ENCODE results near the gene BRMS1. TPM values are rescaled to one million over a fixed set of nuclear protein-coding genes. Genes with fewer than 3 reads are reported as not detected.
"Not testable (repeated sequence)": the region's sequence is repeated elsewhere in the genome, so short reads cannot be mapped to it uniquely, and the experiment has no call there.

The BRMS1 gene
- total RNA-seq, 2 experiments from 2014 or later, result 47.5 to 48.8 TPM

DNA sequence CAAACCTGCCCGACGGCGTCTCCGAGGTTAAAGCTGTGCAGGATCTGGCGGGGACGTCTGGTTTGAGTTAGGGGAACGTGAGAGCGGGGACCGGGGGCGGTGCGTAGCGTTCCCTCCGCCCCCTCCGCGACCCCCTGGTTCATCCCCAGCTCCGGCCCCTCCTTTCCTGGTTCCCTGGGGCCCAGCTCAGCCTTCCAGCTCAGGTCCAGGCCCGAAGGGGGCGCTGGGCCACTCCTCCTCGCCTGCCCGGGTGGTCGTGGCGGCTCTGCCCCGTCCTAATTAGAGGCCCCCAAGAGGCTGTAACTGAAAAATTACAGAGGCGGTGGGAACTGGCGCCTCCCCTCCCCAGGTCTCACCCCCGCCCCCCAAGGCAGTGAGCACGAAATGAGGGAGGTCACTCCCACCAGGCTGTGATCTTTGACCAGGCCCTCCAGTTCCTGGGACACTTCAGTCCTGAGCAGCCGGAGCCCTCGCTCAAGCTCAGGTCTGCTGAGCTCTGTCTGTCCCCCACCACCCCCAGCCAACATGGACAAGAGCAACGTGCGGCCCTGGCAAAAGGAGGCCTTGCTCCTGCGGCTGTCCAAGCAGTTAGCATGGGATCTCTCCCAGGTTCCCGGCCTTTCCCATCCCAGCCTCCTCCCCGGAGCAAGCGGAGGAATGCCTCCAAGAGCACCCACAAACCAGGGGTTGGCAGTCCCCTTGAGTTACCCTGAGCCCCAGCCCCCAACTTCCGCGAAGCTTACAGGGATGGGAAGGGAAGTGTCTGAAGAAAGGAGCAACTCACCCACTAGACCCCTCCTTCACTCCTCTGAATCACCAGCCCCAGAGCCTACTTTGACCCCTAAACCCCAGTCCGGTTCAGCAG lies 31.4 kb downstream of the BRMS1 start:
- H3K27ac Mint-ChIP-seq, result peak overlapping the region; percentile 94
- H3K36me3 Mint-ChIP-seq, result no peaks in the 10 kb centered on the region
- H3K9me3 Mint-ChIP-seq, result peaks cover under 1% of the 10 kb centered on the region
- peak overlapping the region; percentile 88 for H3K4me3 Mint-ChIP-seq
- DNase-seq, result no peak
- no peaks in the 10 kb centered on the region for H3K27me3 Mint-ChIP-seq
- peaks cover 44% of the 10 kb centered on the region for H3K4me1 Mint-ChIP-seq

DNA sequence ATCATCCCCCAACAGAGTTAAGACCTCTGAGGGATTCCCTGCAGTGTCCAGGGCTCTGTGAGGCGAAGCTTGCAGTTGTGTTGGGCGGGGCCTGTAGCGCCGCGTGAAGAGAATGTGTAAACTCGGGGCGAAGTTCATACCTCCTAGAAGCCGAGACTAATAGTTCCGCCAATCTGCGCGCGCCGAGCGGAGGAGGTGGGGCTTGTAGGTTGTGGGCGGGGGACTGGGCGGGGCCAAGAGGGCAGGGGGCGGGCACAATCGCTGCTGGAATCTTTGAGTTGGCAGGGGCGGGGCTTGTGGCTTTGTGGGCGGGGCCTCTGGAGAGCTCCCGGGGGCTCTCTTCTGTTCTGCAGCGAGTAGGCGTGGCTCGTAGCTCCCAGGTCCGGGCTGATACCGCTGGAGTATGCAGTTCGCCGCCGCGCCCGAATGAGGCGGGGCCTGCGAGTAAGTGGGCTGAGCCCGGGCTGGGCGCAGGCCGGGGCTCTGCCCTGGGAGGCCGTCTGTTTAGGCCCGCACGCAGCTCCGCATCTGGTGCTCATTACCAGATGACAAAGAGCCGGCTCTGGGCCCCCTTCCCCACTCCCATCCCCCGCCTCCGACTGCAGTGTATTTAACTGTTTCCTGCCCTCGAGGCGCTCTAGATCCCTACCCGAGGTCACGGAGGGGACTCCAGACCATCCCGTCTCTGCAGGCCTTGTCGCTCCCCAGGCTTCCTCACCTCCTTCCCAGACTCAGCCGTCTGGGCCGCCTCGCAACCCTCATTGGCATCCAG lies 32.2 kb downstream of the BRMS1 start:
- peak; percentile 98 for DNase-seq
- Mint-ChIP-seq H3K4me3 (peak overlapping the region; percentile 88), H3K27ac (peak overlapping the region; percentile 94), H3K9me3 (no peaks in the 10 kb centered on the region), H3K4me1 (peaks cover 36% of the 10 kb centered on the region), H3K27me3 (no peaks in the 10 kb centered on the region), H3K36me3 (no peaks in the 10 kb centered on the region)

DNA sequence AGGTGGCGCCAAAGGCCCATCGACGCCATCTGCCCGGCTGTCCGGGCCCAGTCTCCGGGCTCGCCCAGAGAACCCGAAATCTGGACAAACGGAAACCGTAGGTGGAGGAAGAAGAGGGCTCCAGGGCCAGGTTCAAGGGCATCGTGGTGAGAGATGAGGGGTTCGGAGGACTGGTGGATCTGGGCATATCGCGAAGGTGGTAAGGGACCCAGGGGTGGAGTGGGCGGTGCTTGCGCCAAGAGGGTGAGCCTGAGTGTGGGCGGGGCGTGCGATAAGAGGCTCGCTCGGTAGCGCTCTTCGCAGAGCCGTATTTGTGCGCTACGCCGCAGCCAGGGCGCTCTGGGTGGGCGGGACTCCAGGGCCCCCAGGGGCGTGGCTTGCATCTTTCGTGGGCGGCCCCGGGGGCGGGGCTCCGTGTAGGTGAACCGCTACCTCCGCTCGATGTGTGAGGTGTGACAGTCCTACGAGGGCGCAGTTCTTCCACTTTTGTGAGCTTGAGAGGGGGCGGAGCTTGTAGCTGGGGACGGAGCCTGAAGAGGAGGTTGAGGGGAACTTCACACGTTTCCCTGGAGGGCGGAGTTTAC lies 32.8 kb downstream of the BRMS1 start:
- Mint-ChIP-seq H3K9me3 (no peaks in the 10 kb centered on the region), H3K4me3 (peak overlapping the region; percentile 88), H3K27me3 (no peaks in the 10 kb centered on the region), H3K4me1 (peaks cover 30% of the 10 kb centered on the region), H3K36me3 (no peaks in the 10 kb centered on the region), H3K27ac (peak overlapping the region; percentile 94)
- peak; percentile 97 for DNase-seq

DNA sequence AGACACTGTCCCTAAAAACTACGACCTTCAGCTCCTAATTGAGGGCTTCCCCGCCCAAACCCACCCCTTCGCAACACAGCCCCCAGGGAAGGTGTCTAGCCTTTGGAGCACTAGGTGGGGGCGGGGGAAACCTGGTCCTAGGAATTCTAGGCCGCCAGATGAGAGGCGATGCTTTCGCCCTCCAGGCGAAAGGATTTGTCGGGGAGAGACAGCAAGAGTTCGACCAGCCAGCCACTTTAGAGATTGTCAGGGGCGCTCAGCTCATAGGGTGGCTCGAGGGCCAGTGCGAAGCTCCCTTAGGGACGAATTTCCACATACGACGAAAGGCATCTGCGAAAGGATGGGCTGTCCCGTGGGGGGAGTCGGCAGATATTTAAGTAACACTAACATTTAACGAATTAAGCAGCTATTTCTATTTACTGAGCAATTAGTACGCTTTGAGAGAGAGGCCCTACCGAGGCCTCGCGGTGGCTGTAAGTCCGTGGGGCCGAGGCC lies 33.4 kb downstream of the BRMS1 start:
- no peaks in the 10 kb centered on the region for H3K36me3 Mint-ChIP-seq
- no peak for DNase-seq
- H3K27ac Mint-ChIP-seq, result peak overlapping the region; percentile 94
- peak overlapping the region; percentile 88 for H3K4me3 Mint-ChIP-seq
- H3K4me1 Mint-ChIP-seq, result peaks cover 30% of the 10 kb centered on the region
- no peaks in the 10 kb centered on the region for H3K27me3 Mint-ChIP-seq
- H3K9me3 Mint-ChIP-seq, result no peaks in the 10 kb centered on the region

DNA sequence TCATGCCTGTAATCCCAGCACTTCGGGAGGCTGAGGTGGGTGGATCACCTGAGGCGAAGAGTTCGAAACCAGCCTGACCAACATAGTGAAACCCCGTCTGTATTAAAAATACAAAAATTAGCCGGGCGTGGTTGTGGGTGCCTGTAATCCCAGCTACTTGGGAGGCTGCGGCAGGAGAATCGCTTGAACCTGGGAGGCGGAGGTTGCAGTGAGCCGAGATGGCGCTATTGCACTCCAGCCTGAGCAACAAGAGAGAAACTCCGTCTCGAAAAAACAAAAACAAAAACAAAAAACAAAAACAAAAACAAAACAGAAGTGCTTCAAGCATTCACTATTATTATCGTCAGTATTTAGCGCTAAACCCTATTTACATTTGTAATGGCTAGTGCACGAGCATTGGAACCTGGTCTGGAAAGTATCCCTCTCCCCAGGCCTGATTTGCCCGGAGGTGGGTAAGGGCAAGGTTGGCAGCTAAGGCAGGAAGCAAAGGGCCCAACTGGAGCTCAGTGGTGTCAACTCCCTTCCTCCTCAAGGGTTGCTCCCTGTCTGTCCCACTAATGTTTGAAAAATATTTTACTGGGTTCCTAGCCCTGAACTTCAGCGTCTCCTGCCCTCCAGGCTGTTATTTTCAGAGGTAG lies 34.0 kb downstream of the BRMS1 start:
- not testable (repeated sequence) for H3K9me3 Mint-ChIP-seq, H3K36me3 Mint-ChIP-seq, H3K4me3 Mint-ChIP-seq, DNase-seq, H3K27ac Mint-ChIP-seq, H3K27me3 Mint-ChIP-seq
- H3K4me1 Mint-ChIP-seq, result peaks cover 27% of the 10 kb centered on the region

DNA sequence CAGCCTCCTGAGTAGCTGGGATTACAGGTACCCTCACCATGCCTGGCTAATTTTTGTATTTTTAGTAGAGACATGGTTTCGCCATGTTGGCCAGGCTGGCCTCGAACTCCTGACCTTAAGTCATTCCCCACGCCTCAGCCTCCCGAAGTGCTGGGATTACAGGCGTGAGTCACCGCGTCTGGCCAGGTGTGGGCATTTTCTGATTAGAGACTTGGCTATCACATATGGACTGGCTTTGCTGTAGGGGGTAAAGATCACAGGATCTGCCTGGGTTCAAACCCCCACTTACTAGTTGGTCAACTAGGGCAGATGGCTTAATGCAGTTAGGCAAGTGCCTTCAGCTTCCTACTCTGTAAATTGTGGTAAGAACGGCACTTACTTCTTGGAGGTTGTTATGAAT lies 34.6 kb downstream of the BRMS1 start:
- Mint-ChIP-seq H3K4me1 (peaks cover 22% of the 10 kb centered on the region), H3K27me3 (no peaks in the 10 kb centered on the region), H3K4me3 (no peak overlapping the region)

DNA sequence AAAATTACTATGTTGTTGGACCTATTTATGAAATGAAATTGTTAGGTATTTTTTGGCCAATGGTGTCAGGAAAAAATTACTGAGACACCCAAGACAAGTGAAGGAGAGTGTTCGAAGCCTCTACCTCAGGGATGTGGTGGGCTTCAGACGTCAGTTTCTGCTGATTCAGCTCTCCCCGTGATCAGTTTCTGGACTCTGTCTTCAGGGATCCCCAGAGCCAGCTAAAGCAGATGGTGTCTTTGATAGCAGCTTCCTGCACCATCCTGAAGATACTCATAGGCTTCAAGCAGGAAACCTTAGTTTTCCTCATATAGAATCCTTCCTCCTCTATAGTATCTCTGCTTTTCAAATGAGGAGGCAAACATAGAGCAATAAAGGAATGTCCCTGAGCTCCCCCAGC lies 35.4 kb downstream of the BRMS1 start:
- Mint-ChIP-seq H3K27me3 (no peaks in the 10 kb centered on the region), H3K4me3 (no peak overlapping the region), H3K4me1 (peaks cover 15% of the 10 kb centered on the region), H3K9me3 (no peaks in the 10 kb centered on the region), H3K27ac (no peak overlapping the region), H3K36me3 (no peaks in the 10 kb centered on the region)
- DNase-seq, result no peak

More for the DNA sequence above, 34.6 kb downstream of the BRMS1 start:
- no peaks in the 10 kb centered on the region for H3K9me3 Mint-ChIP-seq
- DNase-seq, result no peak
- no peak overlapping the region for H3K27ac Mint-ChIP-seq
- H3K36me3 Mint-ChIP-seq, result no peaks in the 10 kb centered on the region

DNA sequence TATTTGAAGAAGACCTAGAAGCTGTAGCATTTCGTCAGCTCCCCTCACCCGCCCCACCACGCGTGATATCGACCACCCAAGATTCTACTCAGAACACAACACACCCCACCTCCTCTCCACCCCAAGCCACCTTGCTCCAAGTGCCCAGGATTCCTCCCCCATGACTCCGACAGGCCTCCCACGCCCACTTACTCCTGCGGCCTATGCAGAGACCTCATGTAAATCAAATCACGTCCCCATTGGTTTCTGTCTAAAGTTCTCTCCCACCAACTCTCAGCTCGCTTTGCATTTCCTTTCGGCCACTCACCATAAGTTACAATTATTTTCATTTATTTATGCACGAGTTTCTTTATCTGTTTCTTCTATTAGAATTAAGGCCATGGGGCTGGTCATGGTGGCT lies 42.2 kb downstream of the BRMS1 start:
- Mint-ChIP-seq H3K4me3 (no peak overlapping the region), H3K36me3 (no peaks in the 10 kb centered on the region), H3K27me3 (no peaks in the 10 kb centered on the region), H3K9me3 (no peaks in the 10 kb centered on the region), H3K4me1 (no peaks in the 10 kb centered on the region), H3K27ac (no peak overlapping the region)
- DNase-seq, result no peak

DNA sequence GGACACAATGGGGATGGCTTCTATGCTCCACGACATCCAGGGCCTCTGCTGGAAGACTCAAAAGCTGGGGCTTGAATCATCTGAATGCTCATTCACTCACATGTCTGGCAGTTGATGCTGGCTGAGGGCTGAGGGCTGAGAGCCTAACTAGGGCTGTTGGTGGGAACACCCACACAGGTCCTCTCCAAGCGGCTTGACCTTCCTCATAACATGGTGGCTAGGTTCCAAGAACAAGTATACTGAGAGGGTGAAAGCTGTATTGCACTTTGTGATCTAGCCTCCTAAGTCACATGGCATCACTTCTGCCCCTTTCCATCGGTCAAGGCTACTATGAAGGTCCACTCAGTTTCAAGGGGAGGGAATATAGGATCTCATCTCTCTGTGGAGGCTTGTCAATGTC lies 45.7 kb downstream of the BRMS1 start:
- H3K36me3 Mint-ChIP-seq, result no peaks in the 10 kb centered on the region
- H3K27ac Mint-ChIP-seq, result no peak overlapping the region
- peaks cover 3% of the 10 kb centered on the region for H3K27me3 Mint-ChIP-seq
- no peaks in the 10 kb centered on the region for H3K9me3 Mint-ChIP-seq
- H3K4me1 Mint-ChIP-seq, result no peaks in the 10 kb centered on the region
- no peak for DNase-seq
- no peak overlapping the region for H3K4me3 Mint-ChIP-seq

DNA sequence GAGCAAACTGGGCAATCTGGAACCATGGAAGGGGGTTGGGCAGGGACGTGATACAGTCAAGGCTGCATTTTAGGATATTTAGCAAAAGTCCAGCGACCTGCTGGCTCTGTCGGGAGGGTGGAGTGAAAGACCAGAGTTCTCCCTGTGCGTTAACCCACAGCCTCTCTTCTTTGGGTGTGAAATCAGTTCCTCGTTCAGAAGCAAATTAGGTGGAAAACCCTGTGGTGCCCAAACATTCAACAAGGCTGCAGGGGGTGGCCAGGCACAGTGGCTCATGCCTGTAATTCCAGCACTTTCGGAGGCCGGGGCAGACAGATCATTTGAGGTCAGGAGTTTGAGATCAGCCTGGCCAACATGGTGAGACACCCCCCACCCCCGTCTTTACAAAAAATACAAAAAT lies 47.3 kb downstream of the BRMS1 start:
- H3K27ac Mint-ChIP-seq, result no peak overlapping the region
- H3K4me3 Mint-ChIP-seq, result no peak overlapping the region
- H3K9me3 Mint-ChIP-seq, result no peaks in the 10 kb centered on the region

DNA sequence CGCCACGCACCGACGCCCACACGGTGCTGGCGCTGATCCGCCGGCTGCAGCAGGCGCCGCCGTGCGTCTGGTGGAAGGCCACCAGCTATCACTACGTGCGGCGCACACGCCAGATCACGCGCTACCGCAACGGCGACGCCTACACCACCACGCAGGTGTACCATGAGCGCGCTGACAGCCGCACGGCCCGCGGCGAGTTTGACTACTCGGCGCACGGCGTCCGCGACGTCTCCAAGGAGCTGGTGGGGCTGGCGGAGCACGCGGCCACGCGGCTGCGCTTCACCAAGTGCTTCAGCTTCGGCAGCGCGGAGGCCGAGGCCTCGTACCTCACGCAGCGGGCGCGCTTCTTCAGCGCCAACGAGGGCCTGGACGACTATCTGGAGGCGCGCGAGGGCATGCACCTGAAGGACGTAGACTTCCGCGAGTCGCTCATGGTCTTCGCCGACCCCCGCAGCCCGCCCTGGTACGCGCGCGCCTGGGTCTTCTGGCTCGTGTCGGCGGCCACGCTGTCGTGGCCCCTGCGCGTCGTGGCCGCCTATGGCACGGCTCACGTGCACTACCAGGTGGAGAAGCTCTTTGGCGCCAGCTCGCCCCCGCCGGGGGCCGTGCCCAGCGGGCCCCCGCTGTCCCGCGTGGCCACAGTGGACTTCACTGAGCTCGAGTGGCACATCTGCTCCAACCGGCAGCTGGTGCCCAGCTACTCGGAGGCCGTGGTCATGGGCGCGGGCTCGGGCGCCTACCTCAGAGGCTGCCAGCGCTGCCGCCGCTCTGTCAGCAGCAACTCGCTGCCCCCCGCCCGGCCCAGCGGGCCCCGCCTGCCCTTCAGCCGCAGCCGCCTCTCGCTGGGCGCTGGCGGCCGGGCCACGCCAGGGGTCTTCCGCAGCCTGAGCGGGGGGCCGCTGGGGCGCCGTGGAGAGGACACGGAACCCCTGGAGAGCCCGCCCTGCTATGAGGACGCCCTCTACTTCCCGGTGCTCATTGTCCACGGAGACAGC lies 50.0 kb downstream of the BRMS1 start:
- Mint-ChIP-seq H3K27me3 (peaks cover 25% of the 10 kb centered on the region), H3K4me1 (peaks cover 10% of the 10 kb centered on the region), H3K4me3 (no peak overlapping the region), H3K36me3 (no peaks in the 10 kb centered on the region), H3K27ac (no peak overlapping the region), H3K9me3 (no peaks in the 10 kb centered on the region)
- no peak for DNase-seq

More for the DNA sequence above, 47.3 kb downstream of the BRMS1 start:
- H3K27me3 Mint-ChIP-seq, result peaks cover 13% of the 10 kb centered on the region
- H3K36me3 Mint-ChIP-seq, result no peaks in the 10 kb centered on the region
- H3K4me1 Mint-ChIP-seq, result peaks cover 3% of the 10 kb centered on the region
- DNase-seq, result no peak

DNA sequence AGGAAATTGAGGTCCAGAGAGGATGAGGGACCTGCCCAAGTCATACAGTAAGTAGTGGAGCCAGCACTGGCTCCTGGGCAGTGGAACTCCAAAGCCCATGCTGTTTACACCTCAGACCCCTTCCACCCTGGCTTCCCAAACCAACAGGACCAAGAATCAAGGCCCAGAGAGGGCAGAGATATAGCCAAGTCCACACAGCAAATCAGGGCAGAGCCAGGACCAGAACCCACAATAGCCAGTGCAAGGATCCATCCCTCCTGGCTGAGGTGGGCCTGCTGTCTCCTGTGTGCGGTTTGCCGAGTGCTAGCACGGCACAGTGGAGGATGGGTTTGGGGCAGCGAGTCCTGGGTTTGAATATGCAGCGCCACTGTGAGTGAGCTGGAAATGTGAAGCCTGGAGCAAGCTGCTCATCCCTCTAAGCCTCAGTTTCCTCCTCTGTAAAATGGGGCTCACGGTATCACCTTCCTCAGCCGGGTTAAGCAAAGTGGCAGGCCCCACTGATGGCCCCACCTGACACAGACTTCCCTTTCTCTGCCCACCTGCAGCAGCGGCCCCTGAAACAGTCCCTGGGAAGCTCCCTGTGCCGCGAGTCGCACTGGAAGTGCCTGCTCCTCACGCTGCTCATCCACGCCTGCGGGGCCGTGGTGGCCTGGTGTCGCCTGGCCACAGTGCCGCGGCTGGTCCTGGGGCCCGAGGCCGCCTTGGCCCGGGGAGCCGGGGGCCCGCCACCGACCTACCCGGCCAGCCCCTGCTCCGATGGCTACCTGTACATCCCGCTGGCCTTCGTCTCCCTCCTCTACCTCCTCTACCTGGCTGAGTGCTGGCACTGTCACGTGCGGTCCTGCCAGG lies 50.9 kb downstream of the BRMS1 start:
- no peak overlapping the region for H3K4me3 Mint-ChIP-seq
- no peaks in the 10 kb centered on the region for H3K36me3 Mint-ChIP-seq
- DNase-seq, result no peak
- H3K4me1 Mint-ChIP-seq, result peaks cover 15% of the 10 kb centered on the region
- H3K27me3 Mint-ChIP-seq, result peaks cover 25% of the 10 kb centered on the region
- no peak overlapping the region for H3K27ac Mint-ChIP-seq
- H3K9me3 Mint-ChIP-seq, result no peaks in the 10 kb centered on the region

DNA sequence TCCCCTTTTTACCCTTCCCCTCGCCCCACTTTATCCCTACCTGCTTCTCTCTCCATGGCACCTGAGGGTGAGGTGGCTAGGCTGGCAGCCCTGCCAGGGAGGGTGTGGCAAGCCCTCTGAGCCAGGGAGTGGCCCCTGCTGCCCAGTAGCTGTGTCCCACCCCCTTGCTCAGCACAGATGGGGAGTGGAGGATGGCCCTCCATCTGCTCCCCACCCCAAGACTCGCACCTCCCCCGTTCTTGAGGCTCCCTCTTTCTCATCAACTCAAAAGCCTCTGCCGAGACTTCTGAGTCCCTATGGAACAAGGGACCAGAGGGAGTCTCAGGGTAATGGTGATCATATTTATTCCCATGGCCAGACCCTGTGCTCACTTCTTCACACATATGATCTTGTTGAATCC lies 51.6 kb downstream of the BRMS1 start:
- H3K4me3 Mint-ChIP-seq, result no peak overlapping the region
- H3K27me3 Mint-ChIP-seq, result peaks cover 25% of the 10 kb centered on the region
- H3K4me1 Mint-ChIP-seq, result peaks cover 15% of the 10 kb centered on the region
- no peaks in the 10 kb centered on the region for H3K36me3 Mint-ChIP-seq
- H3K9me3 Mint-ChIP-seq, result no peaks in the 10 kb centered on the region
- H3K27ac Mint-ChIP-seq, result no peak overlapping the region
- no peak for DNase-seq

All from activated naive CD8-positive, alpha-beta T cell treated with anti-CD3 and anti-CD28 coated beads for 36 hours (primary cell).